Activated CD4-positive, alpha-beta T cell treated with anti-CD3 and anti-CD28 coated beads, Interleukin-2, amount 50 U/mL, for 16 hours (primary cell): ENCODE data around the gene GPD1.
"Not testable (repeated sequence)": the region's sequence is repeated elsewhere in the genome, so short reads cannot be mapped to it uniquely, and the experiment has no call there.

Source experiments
- DNase-seq: peaks from one replicate; pipeline ENCODE4 v3.0.0-alpha.2; 2020

Gene GPD1

DNA sequence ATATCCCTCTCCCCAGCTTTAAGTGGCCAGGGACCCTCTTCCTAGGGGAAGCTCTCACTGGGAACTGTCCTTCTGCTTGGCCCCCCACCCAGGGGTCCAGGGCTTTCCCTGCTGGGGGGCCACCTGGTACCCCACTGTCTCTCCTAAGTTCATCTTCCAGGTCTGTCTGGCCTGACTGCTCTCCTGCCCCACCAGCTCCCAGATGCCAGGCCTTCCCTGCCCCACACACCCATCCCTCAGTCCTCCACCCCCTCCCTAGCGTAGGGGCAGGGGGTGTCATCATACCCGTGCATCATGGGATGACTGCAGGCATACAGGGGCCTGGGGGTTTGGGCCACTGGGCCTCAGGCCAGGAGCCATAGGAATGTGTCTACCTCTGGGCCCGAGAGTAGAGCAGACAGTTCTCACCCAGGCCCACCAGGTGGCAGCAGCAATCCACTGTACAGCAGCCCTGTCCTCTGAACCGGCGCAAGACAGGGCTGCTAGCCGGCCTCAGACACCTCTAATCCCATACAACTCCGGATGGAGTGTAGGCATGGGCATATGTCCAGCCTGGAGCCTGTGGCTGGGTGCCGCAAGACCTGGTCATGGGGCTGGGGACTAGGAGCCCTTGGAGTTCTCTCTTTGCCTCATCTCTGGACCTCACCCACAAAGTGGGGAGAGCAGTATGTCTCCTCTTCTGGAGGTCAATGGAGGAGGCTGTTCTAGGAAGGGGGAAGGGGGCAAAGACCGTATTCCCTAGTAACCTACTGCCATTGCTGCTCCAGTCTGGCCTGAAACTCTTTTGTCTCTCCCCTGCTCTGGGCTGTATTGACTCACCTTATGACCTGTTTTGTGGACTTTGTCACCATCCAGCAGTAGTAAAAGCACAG lies 28.6 kb upstream of the GPD1 start:
- peak; percentile 83 for DNase-seq

DNA sequence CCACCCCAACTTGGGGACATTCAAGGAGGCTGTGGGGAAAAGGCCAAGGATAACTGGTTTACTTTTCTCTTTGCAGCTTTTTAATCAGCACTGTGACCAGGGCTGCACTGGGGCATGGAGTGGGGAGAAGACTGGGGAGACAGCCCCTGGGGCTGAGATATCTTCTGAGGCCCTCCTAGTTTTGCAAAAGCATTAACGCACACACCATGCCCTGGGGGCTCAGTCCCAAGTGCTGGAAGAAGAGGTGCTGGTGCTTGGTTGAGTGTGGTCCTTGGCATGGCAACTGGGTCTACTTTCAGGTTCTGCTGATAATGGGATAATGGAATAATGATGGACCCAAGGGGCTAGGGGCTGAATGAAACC lies 28.0 kb upstream of the GPD1 start:
- no peak for DNase-seq

DNA sequence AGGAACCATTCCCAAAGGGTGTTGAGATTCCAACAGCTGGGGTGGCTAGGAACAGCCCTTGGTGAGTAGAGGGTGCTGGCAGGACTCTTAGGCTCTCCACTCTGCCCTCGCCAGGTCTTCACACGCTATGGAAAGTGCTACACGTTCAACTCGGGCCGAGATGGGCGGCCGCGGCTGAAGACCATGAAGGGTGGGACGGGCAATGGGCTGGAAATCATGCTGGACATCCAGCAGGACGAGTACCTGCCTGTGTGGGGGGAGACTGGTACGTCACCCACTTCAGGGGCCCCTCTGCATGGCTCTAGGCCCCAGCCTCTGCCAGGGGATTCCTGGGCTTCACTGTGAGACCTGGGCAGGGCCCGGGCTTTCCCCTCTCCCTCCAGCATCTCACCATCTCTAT lies 26.7 kb upstream of the GPD1 start:
- DNase-seq = no peak

DNA sequence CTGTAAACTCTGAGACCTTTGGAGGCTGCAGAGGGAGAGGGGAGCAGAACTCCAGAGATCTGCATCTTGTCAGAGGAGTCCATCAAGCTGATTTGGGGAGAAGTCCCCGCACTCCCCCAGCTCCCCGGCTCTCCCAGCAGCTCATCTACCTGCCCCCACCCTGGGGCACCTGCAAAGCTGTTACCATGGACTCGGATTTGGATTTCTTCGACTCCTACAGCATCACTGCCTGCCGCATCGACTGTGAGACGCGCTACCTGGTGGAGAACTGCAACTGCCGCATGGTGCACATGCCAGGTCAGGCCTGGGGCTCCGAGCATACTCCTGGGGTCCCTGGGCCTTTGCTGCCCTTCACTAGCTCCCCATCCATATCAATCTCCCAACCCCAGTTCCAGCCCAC lies 25.5 kb upstream of the GPD1 start:
- no peak for DNase-seq

DNA sequence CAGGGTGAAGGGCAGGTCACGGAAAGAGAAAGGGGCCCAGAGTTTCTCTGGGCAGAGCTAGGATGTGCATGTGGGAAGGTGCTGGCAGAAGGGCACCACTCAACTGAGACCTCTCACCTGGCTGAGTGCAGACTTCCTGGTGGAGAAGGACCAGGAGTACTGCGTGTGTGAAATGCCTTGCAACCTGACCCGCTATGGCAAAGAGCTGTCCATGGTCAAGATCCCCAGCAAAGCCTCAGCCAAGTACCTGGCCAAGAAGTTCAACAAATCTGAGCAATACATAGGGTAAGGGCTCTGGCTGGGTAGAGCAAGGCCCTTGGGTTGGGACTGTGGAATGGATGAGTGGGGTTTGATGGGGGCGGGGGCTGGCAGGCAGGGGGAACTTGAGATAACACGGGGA lies 24.0 kb upstream of the GPD1 start:
- DNase-seq = no peak

DNA sequence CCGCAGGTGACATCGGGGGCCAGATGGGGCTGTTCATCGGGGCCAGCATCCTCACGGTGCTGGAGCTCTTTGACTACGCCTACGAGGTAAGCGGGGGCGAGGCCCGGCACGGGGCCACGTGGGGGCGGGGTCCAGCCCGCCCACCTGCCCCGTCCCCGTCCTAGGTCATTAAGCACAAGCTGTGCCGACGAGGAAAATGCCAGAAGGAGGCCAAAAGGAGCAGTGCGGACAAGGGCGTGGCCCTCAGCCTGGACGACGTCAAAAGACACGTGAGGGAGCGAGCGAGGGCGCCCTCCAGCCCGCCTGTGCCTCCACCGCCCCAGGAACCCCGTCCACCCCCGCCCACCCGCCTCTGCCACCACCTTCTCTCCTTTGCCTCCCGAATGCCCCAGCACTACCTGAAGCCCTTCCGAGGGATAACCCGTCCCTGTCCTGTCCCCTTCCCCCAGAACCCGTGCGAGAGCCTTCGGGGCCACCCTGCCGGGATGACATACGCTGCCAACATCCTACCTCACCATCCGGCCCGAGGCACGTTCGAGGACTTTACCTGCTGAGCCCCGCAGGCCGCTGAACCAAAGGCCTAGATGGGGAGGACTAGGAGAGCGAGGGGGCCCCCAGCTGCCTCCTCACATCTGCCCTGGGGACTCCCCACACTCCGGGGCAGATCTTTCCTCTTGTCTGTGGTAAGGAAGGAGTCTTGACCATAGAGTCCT lies 22.6 kb upstream of the GPD1 start:
- DNase-seq = no peak

DNA sequence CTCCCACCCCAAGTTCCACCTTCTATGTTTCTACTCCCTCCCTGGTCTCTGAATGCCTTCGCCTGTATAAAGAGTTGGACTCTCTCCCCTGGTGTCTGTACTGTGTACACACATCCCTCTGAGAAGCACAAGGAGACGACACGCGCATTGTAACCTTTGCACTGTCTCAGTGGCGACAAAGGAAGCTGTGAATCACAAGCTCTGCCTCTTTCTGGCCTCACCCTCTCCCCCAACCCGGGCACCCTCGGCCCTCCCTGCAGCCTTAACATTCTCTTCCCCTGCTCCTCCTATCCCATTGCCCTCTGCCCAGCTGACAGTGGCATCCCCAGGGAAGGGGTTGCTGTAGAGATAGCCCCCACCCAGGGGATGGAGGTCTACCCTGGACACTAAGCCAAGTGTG lies 21.2 kb upstream of the GPD1 start:
- DNase-seq = no peak

DNA sequence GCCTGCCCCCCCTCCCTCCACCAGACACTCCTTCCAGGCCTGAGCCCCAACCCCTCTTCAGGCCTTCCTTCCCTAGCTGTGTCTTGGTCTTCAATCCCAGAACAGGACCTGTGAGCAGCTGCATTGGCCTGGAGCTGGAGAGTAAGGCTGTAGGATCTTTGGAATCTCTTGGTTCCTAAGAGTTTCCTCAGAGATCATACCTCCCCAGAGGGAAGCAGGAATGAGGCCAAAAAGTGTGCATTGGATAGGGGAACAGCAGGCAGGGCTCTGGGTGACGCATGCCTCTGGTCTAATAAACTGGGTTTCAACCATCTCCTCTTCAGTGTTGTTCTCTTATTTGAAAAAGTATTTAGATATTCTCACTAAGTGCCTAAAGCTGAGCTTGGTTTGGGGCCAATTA lies 20.5 kb upstream of the GPD1 start:
- no peak for DNase-seq

DNA sequence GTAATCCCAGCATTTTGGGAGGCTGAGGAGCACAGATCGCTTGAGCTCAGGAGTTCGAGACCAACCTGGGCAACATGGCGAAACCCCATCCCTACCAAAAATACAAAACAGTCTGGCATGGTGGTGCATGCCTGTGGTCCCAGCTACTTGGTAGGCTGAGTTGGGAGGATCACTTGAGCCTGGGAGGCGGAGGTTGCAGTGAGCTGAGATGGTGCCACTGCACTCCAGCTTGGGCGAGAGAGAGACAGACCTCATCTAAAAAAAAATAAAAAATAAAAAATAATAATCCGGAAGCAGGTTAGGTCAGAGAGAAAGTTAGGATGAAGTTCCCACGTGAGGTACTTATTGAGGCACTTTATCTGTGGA lies 19.4 kb upstream of the GPD1 start:
- DNase-seq = not testable (repeated sequence)

DNA sequence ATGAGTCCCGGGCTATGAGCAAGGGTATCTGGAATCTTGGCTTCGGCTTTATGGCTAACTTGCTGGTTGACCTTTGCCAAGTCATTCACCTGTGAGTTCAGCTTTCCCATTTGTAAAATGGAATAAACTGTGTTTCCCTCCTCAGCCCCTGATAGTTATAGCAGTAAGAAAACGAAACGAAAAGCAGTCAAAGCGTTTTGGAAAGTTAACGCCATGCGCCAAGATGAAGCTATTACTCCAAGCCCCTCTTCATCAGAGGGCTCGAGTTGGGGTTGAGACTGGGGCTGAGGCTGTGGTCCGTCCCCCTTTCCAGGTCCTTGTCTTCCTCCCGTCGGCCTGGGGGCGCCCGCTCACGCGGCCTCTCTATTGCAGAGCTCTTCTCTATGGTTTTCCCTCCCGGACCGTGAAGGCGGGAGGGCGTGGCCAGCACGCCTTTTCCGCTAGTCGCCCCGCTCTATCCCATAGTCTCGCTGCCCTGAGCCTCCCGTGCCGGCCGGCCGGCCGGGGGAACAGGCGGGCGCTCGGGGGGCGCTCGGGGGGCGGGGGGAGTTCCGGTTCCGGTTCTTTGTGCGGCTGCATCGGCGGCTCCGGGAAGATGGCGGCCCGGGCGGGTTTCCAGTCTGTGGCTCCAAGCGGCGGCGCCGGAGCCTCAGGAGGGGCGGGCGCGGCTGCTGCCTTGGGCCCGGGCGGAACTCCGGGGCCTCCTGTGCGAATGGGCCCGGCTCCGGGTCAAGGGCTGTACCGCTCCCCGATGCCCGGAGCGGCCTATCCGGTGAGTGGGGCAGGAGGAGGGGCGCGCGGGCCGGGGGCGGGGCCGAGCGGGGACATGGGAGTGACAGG lies 18.8 kb upstream of the GPD1 start, which contains the start of gene SMARCD1:
TSS of gene SMARCD1 (plus strand) at position 568 of the 840 bp plus-strand sequence. CDS start at position 596, 28 bp downstream.
- DNase-seq = peak; percentile 92

DNA sequence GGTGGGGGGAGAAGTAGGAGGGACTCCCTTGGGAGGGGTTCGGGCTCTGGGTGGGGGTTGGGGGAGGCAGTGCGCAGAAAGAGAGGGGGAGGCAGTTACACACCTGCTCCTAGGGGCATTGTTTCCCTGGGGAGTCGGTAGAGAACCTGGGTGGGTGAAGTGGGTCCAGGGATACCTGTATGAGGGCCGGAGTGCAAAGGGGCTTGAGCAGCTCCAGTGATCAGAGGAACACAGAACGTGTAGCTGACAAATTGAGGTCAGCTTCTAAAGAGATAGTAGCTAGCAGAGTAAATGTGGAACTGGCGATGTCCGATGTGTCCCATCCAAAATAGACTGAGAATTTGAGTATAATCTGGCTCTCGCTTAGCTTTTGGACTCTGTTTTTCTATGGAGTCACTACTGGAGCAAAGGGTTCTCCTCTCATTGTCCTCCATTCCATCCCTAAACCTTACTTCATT lies 18.2 kb upstream of the GPD1 start:
- no peak for DNase-seq

DNA sequence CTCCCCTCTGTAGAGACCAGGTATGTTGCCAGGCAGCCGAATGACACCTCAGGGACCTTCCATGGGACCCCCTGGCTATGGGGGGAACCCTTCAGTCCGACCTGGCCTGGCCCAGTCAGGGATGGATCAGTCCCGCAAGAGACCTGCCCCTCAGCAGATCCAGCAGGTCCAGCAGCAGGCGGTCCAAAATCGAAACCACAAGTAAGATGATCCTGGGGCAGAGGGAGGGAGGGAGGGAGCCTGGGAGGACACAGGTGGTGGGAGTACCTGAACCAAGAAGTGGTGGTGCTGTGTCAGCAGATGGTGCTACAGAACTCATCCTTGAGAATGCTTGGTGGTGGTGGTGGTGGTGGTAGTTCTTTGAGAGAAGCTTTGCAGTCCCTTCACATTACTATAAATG lies 17.7 kb upstream of the GPD1 start:
- DNase-seq = no peak

DNA sequence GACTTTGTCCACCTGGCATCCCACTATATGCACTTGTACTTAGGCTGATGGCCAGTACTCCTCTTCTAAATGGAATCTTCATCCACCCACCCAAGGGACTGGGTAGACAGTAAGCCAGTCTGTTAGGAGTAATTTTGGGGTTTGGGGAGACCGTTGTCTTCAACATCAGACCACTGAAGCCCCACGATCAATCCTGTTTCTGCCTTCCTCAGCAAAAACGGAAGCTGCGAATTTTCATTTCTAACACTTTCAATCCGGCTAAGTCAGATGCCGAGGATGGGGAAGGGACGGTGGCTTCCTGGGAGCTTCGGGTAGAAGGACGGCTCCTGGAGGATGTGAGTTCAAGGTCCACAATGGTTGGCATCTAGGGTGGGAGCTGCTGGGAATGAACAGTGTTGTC lies 16.7 kb upstream of the GPD1 start:
- no peak for DNase-seq

DNA sequence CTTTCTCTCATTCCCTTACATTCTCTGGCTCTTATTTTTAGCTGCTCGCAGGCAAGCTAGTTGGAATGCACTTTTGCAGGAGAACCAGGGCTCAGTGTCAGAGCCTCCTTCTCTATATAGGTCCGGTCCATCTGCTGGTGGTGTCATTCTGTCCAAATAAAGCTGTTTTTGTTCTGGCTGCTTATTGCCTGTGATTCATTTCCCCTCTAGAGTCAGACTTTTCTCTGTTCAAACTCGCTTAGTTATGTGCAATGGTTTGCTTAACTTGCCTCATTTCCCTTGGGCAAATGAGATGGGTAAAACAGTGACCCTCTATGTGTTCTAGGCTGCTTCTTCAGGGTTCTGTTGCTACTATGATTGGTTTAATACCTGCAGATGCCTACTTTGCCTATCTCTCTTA lies 15.8 kb upstream of the GPD1 start:
- DNase-seq = no peak

DNA sequence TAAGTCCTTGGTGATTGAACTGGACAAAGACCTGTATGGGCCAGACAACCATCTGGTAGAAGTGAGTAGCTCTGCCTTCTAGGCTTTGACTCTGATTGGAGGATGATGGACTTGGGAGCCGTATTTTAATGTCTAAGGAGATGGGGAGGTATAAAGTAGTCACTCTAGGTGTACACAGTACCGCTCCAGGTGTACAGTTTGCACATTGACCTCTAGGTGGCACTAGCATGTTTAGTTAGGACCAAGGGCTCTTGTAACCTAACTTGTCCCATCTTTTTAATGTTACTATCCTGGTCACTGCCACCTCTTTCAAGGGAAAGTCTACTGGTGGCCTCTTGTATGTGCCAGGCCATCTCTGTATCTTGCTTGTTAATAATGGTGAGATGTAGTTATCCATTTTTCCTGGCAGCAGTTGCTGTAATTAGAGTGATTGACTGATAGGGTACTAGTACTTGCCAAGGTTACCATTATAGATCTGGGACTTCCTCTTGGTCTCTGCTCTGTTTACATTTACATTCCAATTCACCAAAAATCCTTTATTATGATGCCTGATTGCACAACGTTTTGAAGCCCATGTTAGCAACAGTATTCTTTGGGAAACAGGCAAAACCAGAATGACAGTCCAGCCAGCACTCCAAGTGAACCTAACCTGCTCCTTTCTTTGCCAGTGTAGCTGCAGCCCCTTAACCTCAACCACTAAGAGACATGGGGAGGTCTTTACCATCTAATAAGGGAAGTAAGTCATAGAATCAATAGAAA lies 15.1 kb upstream of the GPD1 start:
- DNase-seq = peak; percentile 71

DNA sequence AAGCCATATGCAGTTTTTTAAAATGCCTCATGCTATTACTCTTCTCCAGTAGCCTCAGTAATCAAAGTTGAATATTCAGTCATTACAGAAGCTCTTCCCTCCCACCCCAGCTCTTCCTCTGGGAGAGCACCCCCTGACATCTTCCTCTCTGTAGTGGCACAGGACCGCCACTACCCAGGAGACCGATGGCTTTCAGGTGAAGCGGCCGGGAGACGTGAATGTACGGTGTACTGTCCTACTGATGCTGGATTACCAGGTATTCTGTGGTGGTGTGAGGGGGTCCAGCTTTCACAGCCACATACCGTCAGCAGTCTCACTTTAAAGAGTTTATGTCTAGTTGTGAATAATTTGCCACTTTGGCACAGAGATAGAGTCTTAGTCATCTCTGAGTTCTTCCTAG lies 14.1 kb upstream of the GPD1 start:
- no peak for DNase-seq

DNA sequence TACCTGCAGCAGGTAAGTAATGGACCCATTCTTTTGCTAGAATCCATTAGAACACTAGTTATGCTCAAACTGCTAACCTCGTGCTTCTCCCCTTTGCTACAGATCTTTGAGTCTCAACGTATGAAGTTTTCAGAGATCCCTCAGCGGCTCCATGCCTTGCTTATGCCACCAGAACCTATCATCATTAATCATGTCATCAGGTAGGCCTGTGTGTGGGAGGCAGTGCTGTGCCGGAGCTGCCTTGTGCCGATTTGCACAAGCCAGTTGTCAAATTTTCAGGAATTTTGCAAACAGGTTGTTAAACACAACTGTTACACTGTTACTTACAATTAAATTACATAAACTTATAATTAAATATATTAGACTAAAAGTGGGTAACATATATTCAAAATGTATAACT lies 13.4 kb upstream of the GPD1 start:
- DNase-seq = no peak

DNA sequence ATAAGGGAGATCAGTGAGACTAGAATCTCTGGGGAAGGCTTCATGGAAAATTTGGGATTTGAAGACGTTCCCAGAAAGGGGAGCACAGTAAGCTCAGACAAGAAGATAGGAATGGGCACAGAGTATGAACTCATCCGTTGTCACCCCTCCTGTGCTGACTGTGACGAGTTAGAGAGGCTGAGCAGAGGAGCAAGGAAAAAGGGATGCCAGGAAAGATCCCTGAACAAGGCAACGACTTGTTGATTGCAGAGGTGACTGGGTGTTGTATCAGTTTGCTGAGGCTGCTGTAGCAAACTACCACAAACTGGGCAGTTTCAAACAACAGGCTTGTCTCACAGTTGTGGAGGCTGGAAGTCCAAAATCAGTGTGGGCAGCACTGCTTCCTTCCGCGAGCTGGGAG lies 5.9 kb upstream of the GPD1 start:
- DNase-seq = no peak

DNA sequence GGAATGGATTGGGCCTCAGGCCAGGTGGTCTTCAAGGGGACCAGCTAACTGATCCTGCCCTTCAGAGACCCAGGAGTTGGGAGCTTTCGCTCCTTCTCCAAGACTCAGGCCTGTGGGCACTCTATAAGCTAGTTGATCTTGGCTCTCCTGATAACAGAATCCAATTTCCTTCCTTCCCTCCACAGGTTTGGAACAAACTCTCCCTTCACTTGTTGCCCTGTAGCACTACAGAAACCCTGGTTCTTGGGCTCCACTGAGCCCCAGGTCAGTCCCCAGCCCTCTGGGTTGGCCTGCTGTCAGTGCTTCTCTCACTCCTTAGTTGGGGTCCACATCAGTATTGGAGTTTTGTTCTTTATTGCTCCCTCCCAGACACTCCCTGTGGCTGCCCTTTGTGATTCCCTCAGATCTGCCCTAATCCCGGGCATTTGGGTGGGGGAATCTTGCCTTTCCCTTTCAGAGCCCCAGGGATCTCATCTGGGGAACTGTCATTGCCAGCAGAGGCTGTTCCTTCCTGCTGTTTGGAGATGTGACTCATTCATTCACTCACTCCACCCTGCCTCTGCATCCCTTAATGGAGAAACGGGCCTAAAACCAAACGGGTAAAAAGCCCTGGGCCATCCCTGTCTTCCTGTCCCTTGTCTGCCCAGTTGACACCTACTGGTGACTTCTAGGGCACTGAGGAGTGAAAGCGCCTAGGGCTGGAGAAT lies 4.4 kb upstream of the GPD1 start:
- DNase-seq = no peak

DNA sequence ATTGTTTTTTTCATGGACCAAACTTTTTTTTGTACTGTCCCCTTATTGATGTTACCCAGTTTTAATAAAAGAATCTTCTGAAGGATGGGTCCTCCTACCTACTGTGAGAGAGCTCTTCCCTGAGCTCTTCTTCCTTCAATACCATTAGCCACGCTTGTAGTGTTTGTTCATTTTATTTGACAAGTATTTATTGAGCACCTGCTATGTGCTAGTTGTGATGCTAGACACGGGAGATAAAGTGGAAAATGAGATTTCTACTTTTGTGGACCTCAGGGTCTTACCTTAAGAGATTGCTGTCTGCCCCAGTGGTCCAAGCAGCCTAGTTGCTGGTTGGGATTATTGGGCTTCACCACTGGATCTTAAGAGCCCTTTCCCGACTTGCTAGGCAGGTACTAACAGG lies 3.2 kb upstream of the GPD1 start:
- DNase-seq = no peak

DNA sequence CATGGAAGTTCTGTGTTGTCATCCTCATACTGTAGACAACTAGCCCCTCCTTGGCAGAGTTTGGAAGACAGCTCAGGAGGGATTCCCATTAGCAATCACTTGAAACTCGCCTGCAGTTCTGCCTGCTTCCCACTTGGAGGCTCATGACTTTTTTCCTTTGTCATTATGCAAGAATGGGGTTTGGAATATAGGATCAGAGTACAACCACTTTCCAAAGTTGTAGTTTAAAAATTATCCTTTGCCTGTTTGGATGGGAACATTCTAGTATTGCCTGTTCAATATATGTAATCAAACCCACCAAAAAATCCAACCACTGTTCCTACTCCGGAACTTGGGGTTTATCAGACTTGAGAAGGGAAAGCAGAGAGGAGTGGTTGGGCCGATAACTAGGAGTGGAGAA lies 2.1 kb upstream of the GPD1 start:
- no peak for DNase-seq

DNA sequence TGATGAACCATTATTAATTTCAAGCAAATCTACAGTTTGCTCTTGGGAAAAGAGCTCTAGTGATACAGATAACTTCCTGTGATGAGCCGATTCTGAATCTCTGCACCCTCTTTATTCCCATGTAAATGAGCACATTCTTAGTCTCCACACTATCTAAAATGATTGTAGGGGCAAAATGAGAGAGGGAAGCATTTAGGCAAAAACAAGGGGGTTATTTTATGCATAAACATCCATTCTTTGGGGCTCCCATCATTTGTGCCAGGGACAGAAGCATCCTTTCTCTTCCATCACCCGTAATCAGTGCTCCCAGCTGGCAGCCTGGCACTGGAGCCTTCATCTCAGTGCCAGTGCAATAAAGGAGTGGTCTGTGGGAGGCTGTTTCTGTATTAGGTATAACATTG lies 1.7 kb upstream of the GPD1 start:
- no peak for DNase-seq
